ENCODE results near the gene GLCCI1.
A peak's percentile ranks its signal among the peaks of the same experiment; 100 is the strongest.

The GLCCI1 gene

DNA sequence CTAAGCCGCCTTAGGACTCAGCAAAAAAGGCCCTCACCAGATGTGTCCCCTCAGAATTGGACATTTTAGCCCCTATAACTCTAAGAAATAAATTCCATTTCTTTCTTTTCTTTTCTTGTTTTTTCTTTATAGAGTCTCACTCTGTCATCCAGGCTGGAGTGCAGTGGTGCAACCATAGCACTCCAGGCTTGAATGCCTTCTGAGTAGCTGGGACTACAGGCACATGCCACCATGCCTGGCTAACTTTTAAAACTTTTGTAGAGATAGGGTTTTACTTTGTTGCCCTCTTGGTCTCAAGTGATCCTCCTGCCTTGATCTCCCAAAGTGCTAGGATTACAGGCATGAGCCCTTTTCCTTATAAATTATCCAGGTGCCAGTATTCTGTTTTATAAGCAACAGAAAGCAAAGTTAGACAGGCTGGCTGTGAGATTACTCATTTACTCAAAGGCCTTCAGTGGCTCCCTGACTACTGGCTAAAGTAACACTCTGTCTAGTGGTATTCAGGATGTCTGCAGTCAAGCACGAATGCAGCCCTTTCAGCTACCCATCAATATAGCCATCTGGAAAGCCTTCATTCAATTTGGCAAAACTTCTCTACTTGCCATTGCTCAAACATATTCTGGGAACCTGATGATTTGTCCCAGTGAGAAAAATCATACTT, 164.7 kb downstream of the GLCCI1 start:
- Mint-ChIP-seq H3K36me3 (no peaks in the 10 kb centered on the region), H3K27me3 (no peaks in the 10 kb centered on the region), H3K4me3 (no peak overlapping the region), H3K9me3 (no peaks in the 10 kb centered on the region), H3K4me1 (peaks cover 73% of the 10 kb centered on the region), H3K27ac (no peak overlapping the region)

DNA sequence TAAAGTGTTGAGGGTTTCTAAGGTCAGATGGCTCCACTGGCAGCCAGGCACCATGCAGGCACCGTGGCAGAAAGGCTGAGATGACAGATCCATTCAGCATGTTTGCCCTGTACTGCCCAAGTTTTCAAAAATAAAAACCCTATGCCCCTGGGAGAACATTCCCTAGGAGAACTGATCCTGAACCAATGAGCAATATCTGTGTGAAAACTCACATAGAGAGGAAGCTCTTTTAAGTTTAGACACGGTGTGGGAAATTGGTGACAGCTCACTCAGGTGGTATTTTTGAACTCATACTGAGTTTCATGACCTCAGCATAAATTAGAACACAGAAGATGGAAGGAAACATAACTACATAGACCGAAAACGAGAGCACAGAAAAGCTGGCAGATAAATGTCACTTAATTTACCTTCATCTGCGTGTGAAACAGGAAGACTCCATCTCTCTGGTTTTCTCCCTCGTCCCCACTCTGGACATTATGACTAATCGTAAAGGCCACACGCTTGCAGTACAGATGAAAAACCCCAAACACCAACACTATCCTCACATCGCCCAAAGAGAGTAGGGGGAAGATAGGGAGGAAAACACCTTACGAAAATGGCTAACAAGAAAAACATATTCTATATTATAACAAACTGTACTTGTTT, 165.6 kb downstream of the GLCCI1 start:
- no peaks in the 10 kb centered on the region for H3K27me3 Mint-ChIP-seq
- H3K36me3 Mint-ChIP-seq, result no peaks in the 10 kb centered on the region
- peak overlapping the region; percentile 83 for H3K27ac Mint-ChIP-seq
- peak overlapping the region; percentile 47 for H3K4me3 Mint-ChIP-seq
- H3K4me1 Mint-ChIP-seq, result peaks cover 64% of the 10 kb centered on the region
- H3K9me3 Mint-ChIP-seq, result no peaks in the 10 kb centered on the region

DNA sequence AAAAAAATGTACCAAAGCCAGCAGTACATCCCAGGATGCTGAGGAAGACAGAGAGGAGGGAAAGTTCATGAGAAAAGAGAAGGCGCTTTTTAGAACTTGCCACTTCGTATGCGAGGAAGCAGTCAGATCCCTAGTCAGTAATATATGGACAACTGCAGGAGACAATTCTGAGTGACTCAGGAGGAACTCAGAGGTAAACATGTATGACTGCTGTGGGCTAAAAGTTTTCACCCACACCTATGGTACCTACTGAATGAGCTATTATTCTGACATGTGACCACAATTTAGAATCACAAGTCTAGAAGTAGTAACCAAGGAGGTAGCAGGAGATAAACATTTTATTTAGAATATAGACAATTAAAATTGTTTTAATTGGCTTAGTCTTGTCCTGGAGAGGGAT, 166.8 kb downstream of the GLCCI1 start:
- Mint-ChIP-seq H3K9me3 (no peaks in the 10 kb centered on the region), H3K4me1 (peaks cover 55% of the 10 kb centered on the region), H3K27me3 (no peaks in the 10 kb centered on the region), H3K4me3 (no peak overlapping the region), H3K27ac (no peak overlapping the region), H3K36me3 (no peaks in the 10 kb centered on the region)

DNA sequence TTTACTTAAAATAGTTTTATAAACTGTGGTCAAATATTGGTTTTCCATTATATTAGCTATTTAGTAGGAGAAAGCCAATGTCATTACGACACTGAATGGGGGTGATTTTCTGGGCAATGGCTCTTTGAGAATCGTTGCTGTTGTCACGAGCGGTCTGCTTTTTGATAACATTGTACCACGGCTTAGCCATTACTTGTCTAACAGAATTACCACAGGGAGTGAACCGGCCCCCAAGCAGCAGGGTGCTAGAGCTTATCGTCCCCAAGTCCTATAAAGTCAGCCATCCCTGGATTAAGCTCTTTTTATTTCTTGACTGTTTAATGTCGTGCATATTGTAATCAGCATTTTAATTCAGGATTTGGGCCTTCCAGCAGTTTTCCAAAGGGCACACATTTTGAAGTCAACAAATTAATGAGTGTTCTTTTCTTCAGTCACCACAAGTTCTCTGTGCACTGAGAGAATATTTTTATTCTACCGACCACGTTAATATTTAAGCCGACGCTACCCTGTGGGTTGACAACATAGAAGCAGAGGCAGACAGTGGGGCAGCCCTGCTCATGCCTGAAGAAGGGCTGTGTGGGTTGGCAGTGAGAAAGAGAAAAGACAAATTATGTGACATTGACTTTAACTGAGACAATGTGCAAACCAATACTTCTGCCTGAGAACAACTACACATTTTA, 167.6 kb downstream of the GLCCI1 start:
- no peak overlapping the region for H3K27ac Mint-ChIP-seq
- peaks cover 50% of the 10 kb centered on the region for H3K4me1 Mint-ChIP-seq
- no peaks in the 10 kb centered on the region for H3K27me3 Mint-ChIP-seq
- H3K36me3 Mint-ChIP-seq, result no peaks in the 10 kb centered on the region
- H3K4me3 Mint-ChIP-seq, result no peak overlapping the region
- H3K9me3 Mint-ChIP-seq, result no peaks in the 10 kb centered on the region
